ENCODE data around the gene SUMO2.
"Not testable (repeated sequence)": the region's sequence is repeated elsewhere in the genome, so short reads cannot be mapped to it uniquely, and the experiment has no call there.

Gene SUMO2

GRCh38 chr17:75181608-75182318 is 996 bp downstream of the SUMO2 start:
- DNase-seq: no peak

- DNase-seq: no peak
These were observed 1.6 kb downstream of the SUMO2 start for GRCh38 chr17:75181110-75181509.

GRCh38 chr17:75178453-75178852 is 4.3 kb downstream of the SUMO2 start:
- no peak for DNase-seq

- DNase-seq: no peak
These were observed 6.1 kb downstream of the SUMO2 start for GRCh38 chr17:75176625-75177024.

- DNase-seq: no peak
These were observed 7.8 kb downstream of the SUMO2 start for GRCh38 chr17:75174996-75175395.

GRCh38 chr17:75173526-75173925 is 9.2 kb downstream of the SUMO2 start:
- DNase-seq: no peak

GRCh38 chr17:75168998-75169397 is 13.8 kb downstream of the SUMO2 start:
- no peak for DNase-seq

GRCh38 chr17:75164606-75165005 is 18.2 kb downstream of the SUMO2 start:
- not testable (repeated sequence) for DNase-seq

GRCh38 chr17:75163074-75163473 is 19.7 kb downstream of the SUMO2 start:
- no peak for DNase-seq

GRCh38 chr17:75160211-75160610 is 22.5 kb downstream of the SUMO2 start:
- DNase-seq: no peak

- DNase-seq: no peak
These were observed 23.3 kb downstream of the SUMO2 start for GRCh38 chr17:75159196-75160031.

- not testable (repeated sequence) for DNase-seq
These were observed 24.3 kb downstream of the SUMO2 start for GRCh38 chr17:75158480-75158879.

- no peak for DNase-seq
These were observed 27.6 kb downstream of the SUMO2 start for GRCh38 chr17:75155191-75155601.

GRCh38 chr17:75154195-75155106 is 28.3 kb downstream of the SUMO2 start, which contains the start of gene JPT1:
TSS of gene JPT1 (minus strand) at chr17:75154512. CDS start at chr17:75154397, 115 bp downstream.
- peak; percentile 85 for DNase-seq

- DNase-seq: no peak
These were observed 29.0 kb downstream of the SUMO2 start for GRCh38 chr17:75153780-75154194.

- DNase-seq: no peak
These were observed 29.6 kb downstream of the SUMO2 start for GRCh38 chr17:75152922-75153779.

- no peak for DNase-seq
These were observed 30.2 kb downstream of the SUMO2 start for GRCh38 chr17:75152523-75152921.

- no peak for DNase-seq
These were observed 30.8 kb downstream of the SUMO2 start for GRCh38 chr17:75151930-75152329.

GRCh38 chr17:75147878-75148546 is 34.7 kb downstream of the SUMO2 start:
- DNase-seq: no peak

- DNase-seq: no peak
These were observed 36.2 kb downstream of the SUMO2 start for GRCh38 chr17:75146592-75146991.

- no peak for DNase-seq
These were observed 37.8 kb downstream of the SUMO2 start for GRCh38 chr17:75144816-75145512.

Data from NCI-H1417 treated with DMSO at 0.1 percent for 48 hours (cell line).